ENCODE data around the gene UQCC2. TPM values are rescaled to one million over a fixed set of nuclear protein-coding genes. Genes with fewer than 3 reads are reported as not detected.

Gene UQCC2
- polyA plus RNA-seq, 2 donors = 56.1 to 93.7 TPM

DNA sequence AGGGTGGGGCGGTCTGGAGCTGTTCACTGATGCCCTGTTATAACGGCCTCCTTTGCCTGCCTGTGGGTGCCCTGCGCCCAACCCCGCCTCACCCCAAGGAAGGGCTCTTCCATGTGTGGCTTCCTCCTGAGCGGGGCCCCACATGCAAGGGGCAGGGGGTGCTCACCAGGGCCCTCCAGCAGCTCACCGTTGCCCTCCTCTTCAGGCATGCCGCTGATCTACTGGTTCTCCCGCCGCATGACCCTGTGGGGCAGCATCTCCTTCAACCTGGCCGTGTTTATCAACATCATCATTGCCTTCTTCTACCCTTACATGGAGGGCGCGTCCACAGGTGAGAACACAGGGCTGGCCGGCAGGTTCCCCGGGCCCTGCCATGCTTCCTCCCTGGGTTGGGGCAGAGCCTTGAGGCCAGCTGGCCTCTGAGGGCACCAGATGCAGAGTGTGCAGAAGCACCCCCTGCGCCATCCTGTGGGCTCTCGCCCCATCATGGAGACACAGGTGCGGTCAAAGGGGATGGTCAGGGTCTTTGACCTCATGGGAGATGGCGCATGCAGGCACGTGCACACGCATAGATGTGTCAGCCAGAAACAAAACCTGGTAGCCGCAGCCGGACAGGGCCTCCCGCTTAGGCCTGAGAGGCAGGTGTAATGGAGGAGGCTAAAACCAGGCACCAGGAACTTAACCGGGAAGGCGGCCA lies 22.9 kb downstream of the UQCC2 start:
- no peaks in the 10 kb centered on the region for H3K27me3 ChIP-seq (ENCODE audit: control insufficient read depth in 1 of 2, insufficient read depth in 2 of 2, low read length in 2 of 2)
- no peaks in the 10 kb centered on the region for H3K4me1 ChIP-seq (ENCODE audit: control insufficient read depth in 2 of 2, insufficient read depth in 2 of 2, low read length in 1 of 2)
- no peak overlapping the region for H3K4me3 ChIP-seq (ENCODE audit: low read depth in 1 of 2, low read length in 2 of 2)
- 91% methylated on average over 25 of the region's 25 CpGs for WGBS, 2 donors
- H3K27ac ChIP-seq (ENCODE audit: low read depth in 2 of 2, low read length in 1 of 2) = no peak overlapping the region
- peaks cover 9 to 69% of the 10 kb centered on the region in 2 donors for H3K36me3 ChIP-seq (ENCODE audit: control insufficient read depth in 2 of 2, insufficient read depth in 2 of 2, low read length in 1 of 2)
- no peaks in the 10 kb centered on the region for H3K9me3 ChIP-seq (ENCODE audit: control insufficient read depth in 2 of 2, insufficient read depth in 1 of 2, low read depth in 1 of 2, low read length in 1 of 2)

DNA sequence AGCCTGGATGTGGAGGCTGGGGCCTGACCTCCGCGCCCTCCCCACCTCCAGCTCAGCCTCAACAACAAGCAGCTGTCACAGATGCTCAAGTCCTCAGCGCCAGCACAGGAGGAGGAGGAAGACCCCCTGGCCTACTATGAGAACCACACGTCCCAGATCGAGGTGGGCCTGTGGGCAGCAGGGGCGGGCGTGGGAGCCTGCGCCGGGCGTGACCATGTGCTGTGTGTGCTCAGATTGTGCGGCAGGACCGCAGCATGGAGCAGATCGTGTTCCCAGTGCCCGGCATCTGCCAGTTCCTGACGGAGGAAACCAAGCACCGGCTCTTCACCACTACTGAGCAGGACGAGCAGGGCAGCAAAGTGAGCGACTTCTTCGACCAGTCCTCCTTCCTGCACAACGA lies 23.5 kb downstream of the UQCC2 start:
- WGBS, 2 donors = 92 to 94% methylated on average over 20 of the region's 20 CpGs
- no peaks in the 10 kb centered on the region for H3K9me3 ChIP-seq (ENCODE audit: control insufficient read depth in 2 of 2, insufficient read depth in 1 of 2, low read depth in 1 of 2, low read length in 1 of 2)
- H3K4me1 ChIP-seq (ENCODE audit: control insufficient read depth in 2 of 2, insufficient read depth in 2 of 2, low read length in 1 of 2) = no peaks in the 10 kb centered on the region
- no peak overlapping the region for H3K4me3 ChIP-seq (ENCODE audit: low read depth in 1 of 2, low read length in 2 of 2)
- H3K27me3 ChIP-seq (ENCODE audit: control insufficient read depth in 1 of 2, insufficient read depth in 2 of 2, low read length in 2 of 2) = no peaks in the 10 kb centered on the region
- peaks cover 9 to 71% of the 10 kb centered on the region in 2 donors for H3K36me3 ChIP-seq (ENCODE audit: control insufficient read depth in 2 of 2, insufficient read depth in 2 of 2, low read length in 1 of 2)
- H3K27ac ChIP-seq (ENCODE audit: low read depth in 2 of 2, low read length in 1 of 2) = no peak overlapping the region

DNA sequence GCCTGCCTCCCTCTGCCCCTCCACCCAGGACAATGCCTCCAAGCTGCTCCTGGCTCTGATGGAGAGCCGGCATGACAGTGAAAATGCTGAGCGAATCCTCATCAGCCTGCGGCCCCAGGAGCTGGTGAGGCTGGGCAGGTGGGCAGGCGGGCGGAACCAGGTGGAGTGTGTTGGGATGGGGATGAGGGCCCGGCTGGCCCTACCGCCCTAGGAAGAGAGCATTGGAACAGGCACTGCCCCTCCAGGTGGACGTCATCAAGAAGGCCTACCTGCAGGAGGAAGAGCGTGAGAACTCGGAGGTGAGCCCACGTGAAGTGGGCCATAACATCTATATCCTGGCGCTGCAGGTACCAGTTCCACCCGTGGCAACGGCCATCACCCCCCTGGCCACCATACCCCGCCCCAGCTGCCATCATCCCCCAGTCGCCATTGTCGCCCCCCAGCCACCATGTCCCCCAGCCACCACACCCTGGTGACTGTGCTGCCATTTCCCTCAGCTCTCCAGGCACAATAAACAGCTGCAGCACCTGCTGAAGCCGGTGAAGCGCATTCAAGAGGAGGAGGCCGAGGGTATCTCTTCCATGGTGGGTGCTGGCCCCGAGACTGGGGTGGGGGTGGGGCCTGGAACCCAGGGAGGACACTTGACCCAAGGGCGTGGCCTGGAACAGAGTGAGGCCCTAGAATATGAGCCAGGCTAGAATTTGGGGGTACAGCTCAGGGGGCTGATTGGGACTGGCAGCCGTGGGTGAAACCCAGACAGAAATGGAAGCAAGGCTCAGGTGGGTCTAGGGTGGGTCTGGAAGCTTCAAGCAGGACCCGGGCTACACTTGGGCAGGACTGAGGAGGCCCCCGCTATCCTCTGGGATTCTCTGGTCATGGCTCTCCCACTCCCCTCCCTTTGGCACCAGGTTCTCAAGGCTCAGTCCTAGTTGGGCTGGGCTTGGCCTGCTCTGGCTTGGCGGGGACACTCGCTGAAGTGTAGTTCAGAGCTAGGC lies 24.2 kb downstream of the UQCC2 start:
- no peak overlapping the region for H3K27ac ChIP-seq (ENCODE audit: low read depth in 2 of 2, low read length in 1 of 2)
- WGBS, 2 donors = 92% methylated on average over 27 of the region's 27 CpGs
- no peaks in the 10 kb centered on the region for H3K4me1 ChIP-seq (ENCODE audit: control insufficient read depth in 2 of 2, insufficient read depth in 2 of 2, low read length in 1 of 2)
- peaks cover 9 to 74% of the 10 kb centered on the region in 2 donors for H3K36me3 ChIP-seq (ENCODE audit: control insufficient read depth in 2 of 2, insufficient read depth in 2 of 2, low read length in 1 of 2)
- no peaks in the 10 kb centered on the region for H3K9me3 ChIP-seq (ENCODE audit: control insufficient read depth in 2 of 2, insufficient read depth in 1 of 2, low read depth in 1 of 2, low read length in 1 of 2)
- no peak overlapping the region for H3K4me3 ChIP-seq (ENCODE audit: low read depth in 1 of 2, low read length in 2 of 2)
- no peaks in the 10 kb centered on the region for H3K27me3 ChIP-seq (ENCODE audit: control insufficient read depth in 1 of 2, insufficient read depth in 2 of 2, low read length in 2 of 2)

DNA sequence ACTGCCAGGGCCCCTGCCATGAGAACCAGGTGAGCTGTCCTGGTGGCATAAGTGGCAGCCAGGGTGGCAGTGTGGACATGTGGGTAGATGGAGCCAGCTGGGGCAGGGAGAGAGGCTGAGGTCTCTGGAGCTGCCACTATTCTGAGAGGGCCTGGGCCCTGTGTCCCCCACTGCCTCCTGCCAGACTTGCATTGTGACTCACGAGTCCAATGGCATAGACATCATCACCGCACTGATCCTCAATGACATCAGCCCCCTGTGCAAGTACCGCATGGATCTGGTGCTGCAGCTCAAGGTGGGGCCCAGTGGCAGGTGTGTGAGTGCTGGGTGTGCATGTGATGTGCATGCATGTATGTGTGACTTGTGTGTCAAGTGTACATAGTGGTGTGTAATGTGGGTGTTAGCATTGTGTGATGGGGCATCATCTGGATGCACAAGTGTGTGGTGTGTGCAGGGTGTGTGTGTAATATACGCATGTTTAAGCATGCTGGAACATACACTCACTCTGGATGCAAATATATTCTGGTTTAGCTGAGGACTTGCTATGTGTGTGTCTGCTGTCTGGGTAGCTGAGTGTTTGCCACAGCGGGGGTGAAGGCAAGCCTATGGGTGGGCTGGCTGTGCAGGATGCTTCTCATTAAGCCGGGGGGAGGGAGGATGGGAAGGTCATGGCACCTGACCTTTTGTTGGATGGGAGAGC lies 25.1 kb downstream of the UQCC2 start:
- no peaks in the 10 kb centered on the region for H3K27me3 ChIP-seq (ENCODE audit: control insufficient read depth in 1 of 2, insufficient read depth in 2 of 2, low read length in 2 of 2)
- no peaks in the 10 kb centered on the region for H3K4me1 ChIP-seq (ENCODE audit: control insufficient read depth in 2 of 2, insufficient read depth in 2 of 2, low read length in 1 of 2)
- no peak overlapping the region for H3K4me3 ChIP-seq (ENCODE audit: low read depth in 1 of 2, low read length in 2 of 2)
- H3K9me3 ChIP-seq (ENCODE audit: control insufficient read depth in 2 of 2, insufficient read depth in 1 of 2, low read depth in 1 of 2, low read length in 1 of 2) = no peaks in the 10 kb centered on the region
- H3K27ac ChIP-seq (ENCODE audit: low read depth in 2 of 2, low read length in 1 of 2) = no peak overlapping the region
- H3K36me3 ChIP-seq (ENCODE audit: control insufficient read depth in 2 of 2, insufficient read depth in 2 of 2, low read length in 1 of 2) = peaks cover 9 to 75% of the 10 kb centered on the region in 2 donors
- WGBS, 2 donors = 69 to 80% methylated on average over 6 of the region's 6 CpGs

DNA sequence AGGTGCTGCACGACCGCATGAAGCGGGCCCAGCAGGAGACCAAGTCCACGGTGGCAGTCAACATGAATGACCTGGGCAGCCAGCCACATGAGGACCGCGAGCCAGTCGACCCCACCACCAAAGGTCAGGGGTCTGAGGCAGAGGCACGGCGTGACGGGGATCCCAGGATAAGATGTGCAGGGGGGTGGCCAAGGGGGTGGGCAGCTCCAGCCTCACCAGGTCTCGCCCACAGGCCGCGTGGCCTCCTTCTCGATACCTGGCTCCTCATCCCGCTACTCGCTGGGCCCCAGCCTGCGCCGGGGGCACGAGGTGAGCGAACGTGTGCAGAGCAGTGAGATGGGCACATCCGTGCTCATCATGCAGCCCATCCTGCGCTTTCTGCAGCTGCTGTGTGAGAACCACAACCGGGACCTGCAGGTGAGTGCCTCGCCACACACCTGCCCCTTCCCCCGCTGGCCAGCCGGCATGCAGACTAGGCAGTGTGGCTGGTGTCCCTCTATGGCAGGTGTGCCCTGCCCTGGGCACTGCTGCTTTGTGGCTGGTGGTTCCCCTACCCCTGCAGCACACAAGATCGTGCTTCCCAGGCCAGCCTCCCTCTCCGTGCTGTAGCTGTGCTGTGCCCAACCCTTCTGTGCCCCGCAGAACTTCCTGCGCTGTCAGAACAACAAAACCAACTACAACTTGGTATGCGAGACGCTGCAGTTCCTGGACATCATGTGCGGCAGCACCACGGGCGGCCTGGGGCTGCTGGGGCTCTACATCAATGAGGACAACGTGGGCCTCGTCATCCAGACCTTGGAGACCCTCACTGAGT lies 25.9 kb downstream of the UQCC2 start:
- Histone ChIP-seq H3K4me1 (ENCODE audit: control insufficient read depth in 2 of 2, insufficient read depth in 2 of 2, low read length in 1 of 2) (no peaks in the 10 kb centered on the region), H3K36me3 (ENCODE audit: control insufficient read depth in 2 of 2, insufficient read depth in 2 of 2, low read length in 1 of 2) (peaks cover 5 to 71% of the 10 kb centered on the region in 2 donors), H3K27ac (ENCODE audit: low read depth in 2 of 2, low read length in 1 of 2) (no peak overlapping the region), H3K27me3 (ENCODE audit: control insufficient read depth in 1 of 2, insufficient read depth in 2 of 2, low read length in 2 of 2) (no peaks in the 10 kb centered on the region), H3K9me3 (ENCODE audit: control insufficient read depth in 2 of 2, insufficient read depth in 1 of 2, low read depth in 1 of 2, low read length in 1 of 2) (no peaks in the 10 kb centered on the region), H3K4me3 (ENCODE audit: low read depth in 1 of 2, low read length in 2 of 2) (no peak overlapping the region)
- 88 to 92% methylated on average over 38 of the region's 38 CpGs for WGBS, 2 donors

DNA sequence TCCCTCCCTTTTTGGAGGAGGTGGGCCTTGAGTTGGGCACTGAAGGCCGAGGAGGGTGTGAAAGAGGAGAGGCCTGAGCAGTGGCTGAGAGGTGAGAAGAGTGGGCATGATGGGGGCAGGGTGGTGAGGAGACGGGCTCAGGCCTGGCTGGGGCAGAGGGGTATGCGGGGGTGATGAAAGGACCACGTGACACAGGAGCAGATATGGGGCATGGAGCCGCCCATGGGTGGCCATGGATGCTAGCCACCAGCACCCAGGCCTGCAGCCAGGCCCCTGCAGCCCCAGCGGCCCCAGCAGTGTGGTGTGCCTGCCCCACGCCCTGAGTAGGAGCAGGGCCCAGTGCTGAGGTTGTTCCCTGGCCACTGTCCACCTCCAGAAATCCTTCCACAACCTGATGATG lies 26.5 kb downstream of the UQCC2 start:
- no peak overlapping the region for H3K27ac ChIP-seq (ENCODE audit: low read depth in 2 of 2, low read length in 1 of 2)
- H3K4me1 ChIP-seq (ENCODE audit: control insufficient read depth in 2 of 2, insufficient read depth in 2 of 2, low read length in 1 of 2) = no peaks in the 10 kb centered on the region
- H3K36me3 ChIP-seq (ENCODE audit: control insufficient read depth in 2 of 2, insufficient read depth in 2 of 2, low read length in 1 of 2) = peaks cover 5 to 76% of the 10 kb centered on the region in 2 donors
- no peaks in the 10 kb centered on the region for H3K27me3 ChIP-seq (ENCODE audit: control insufficient read depth in 1 of 2, insufficient read depth in 2 of 2, low read length in 2 of 2)
- no peak overlapping the region for H3K4me3 ChIP-seq (ENCODE audit: low read depth in 1 of 2, low read length in 2 of 2)
- WGBS, 2 donors = 92 to 98% methylated on average over 6 to 7 of the region's 7 CpGs
- peaks cover 0 to 2% of the 10 kb centered on the region in 2 donors for H3K9me3 ChIP-seq (ENCODE audit: control insufficient read depth in 2 of 2, insufficient read depth in 1 of 2, low read depth in 1 of 2, low read length in 1 of 2)

DNA sequence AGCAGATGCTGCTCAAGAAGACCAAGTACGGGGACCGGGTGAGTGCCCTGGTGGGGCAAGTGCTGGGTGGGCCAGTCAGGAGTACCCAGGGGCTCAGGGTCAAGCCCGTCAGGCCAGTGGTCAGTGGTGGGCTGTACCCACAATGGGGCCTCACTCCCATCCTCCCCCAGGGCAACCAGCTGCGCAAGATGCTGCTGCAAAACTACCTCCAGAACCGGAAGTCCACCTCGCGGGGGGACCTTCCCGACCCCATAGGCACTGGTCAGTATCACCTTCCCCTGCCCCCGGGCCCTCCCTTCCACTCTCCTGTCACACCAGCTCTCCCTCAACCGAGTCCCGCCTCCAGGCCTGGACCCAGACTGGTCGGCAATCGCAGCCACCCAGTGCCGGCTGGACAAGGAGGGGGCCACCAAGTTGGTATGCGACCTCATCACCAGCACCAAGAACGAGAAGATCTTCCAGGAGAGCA lies 27.0 kb downstream of the UQCC2 start:
- Histone ChIP-seq H3K27me3 (ENCODE audit: control insufficient read depth in 1 of 2, insufficient read depth in 2 of 2, low read length in 2 of 2) (no peaks in the 10 kb centered on the region), H3K27ac (ENCODE audit: low read depth in 2 of 2, low read length in 1 of 2) (no peak overlapping the region), H3K9me3 (ENCODE audit: control insufficient read depth in 2 of 2, insufficient read depth in 1 of 2, low read depth in 1 of 2, low read length in 1 of 2) (peaks cover 0 to 2% of the 10 kb centered on the region in 2 donors), H3K4me3 (ENCODE audit: low read depth in 1 of 2, low read length in 2 of 2) (no peak overlapping the region), H3K36me3 (ENCODE audit: control insufficient read depth in 2 of 2, insufficient read depth in 2 of 2, low read length in 1 of 2) (peaks cover 5 to 76% of the 10 kb centered on the region in 2 donors), H3K4me1 (ENCODE audit: control insufficient read depth in 2 of 2, insufficient read depth in 2 of 2, low read length in 1 of 2) (no peaks in the 10 kb centered on the region)
- 94 to 95% methylated on average over 16 of the region's 16 CpGs for WGBS, 2 donors

DNA sequence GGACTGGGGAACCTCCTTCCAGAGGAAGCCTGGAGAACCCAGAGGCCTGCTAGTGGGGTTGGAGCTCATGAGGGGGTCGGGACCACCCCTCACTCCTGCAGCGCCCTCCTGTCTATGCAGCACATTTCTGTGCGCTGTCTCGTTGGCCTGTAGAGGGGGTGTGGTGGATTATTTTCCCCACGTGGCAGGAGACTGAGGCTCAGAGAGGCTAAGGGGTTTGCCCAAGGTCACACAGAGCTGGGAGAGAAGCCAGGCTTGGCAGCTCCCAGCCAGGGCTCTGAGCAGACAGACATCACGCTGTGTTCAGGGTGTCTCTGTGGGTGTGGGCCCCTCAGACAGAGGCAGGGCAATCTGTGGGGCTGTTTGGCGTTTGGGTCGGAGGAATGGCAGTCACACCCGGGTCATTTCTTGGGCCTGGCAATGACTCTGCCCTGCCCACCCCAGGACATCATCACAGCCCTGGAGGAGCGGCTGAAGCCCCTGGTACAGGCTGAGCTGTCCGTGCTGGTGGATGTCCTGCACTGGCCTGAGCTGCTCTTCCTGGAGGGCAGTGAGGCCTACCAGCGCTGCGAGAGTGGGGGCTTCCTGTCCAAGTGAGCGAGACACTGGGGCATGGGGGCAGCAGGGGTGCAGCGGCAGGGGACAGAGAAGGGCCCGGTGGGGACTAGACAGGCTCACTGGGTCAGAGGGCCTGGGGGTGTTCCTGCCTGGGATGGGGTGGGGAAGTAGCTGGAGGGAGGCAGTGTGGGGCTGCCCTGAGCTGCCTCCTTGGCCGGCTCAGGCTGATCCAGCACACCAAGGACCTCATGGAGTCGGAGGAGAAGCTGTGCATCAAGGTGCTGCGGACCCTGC lies 27.7 kb downstream of the UQCC2 start:
- 79 to 86% methylated on average over 19 of the region's 19 CpGs for WGBS, 2 donors
- peaks cover 5 to 71% of the 10 kb centered on the region in 2 donors for H3K36me3 ChIP-seq (ENCODE audit: control insufficient read depth in 2 of 2, insufficient read depth in 2 of 2, low read length in 1 of 2)
- H3K27ac ChIP-seq (ENCODE audit: low read depth in 2 of 2, low read length in 1 of 2) = no peak overlapping the region

More for the DNA sequence above, 27.7 kb downstream of the UQCC2 start:
- Histone ChIP-seq H3K9me3 (ENCODE audit: control insufficient read depth in 2 of 2, insufficient read depth in 1 of 2, low read depth in 1 of 2, low read length in 1 of 2) (peaks cover 0 to 2% of the 10 kb centered on the region in 2 donors), H3K27me3 (ENCODE audit: control insufficient read depth in 1 of 2, insufficient read depth in 2 of 2, low read length in 2 of 2) (no peaks in the 10 kb centered on the region), H3K4me1 (ENCODE audit: control insufficient read depth in 2 of 2, insufficient read depth in 2 of 2, low read length in 1 of 2) (no peaks in the 10 kb centered on the region), H3K4me3 (ENCODE audit: low read depth in 1 of 2, low read length in 2 of 2) (no peak overlapping the region)

Data from esophagus (tissue), 2 donors.